GM10266 (cell line): Measurements from ENCODE around the gene SLC27A1.
A peak's percentile ranks its signal among the peaks of the same experiment; 100 is the strongest.

Source experiments
- DNase-seq: peaks from one replicate; pipeline ENCODE4 v3.0.0; 2012; ENCODE audit errors: extremely low spot score
- TF ChIP-seq, protein P1 (sequence below): IDR thresholded peaks from 2 replicates; pipeline ENCODE4 v1.5.1; 2012; ENCODE audit warnings: mild to moderate bottlenecking, low read depth; ENCODE audit not compliant: control insufficient read depth, insufficient read depth; ENCODE audit errors: missing control alignments

SLC27A1 gene

DNA sequence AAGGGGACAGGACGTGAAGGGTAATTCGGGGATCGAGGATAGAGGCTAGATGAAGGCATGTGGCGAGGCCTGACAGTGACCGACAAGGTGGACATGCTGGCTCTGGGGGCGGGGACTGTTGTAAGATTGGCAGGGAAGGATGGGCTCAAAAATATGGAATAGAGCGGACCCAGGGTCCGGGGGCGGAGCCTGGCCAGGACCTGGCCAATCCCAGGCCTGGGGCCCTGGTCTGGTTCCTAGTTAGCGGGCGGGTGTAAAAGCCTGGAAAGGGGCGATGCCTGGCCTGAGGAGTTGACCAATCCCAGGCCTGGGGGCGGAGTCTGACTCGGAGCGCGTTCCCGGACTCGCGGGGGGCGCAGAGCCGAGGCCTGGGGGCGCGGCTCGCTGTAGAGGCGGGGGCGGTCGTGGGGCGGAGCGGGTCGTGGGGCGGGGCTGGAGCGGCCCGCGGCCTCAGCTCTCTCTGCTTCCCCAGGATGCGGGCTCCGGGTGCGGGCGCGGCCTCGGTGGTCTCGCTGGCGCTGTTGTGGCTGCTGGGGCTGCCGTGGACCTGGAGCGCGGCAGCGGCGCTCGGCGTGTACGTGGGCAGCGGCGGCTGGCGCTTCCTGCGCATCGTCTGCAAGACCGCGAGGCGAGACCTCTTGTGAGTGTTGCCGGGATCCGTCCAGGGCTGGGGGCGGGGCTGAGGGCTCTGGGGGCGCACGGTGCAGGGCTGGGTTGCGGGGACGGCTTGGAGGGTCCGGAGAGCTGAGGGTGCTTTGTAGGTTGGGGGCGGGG, at the start of gene SLC27A1:
SLC27A1 (plus strand) TSS at position 457 of the 774 bp plus-strand sequence; CDS start at position 474, 17 bp downstream.
- DNase-seq: peak; percentile 94
- TF ChIP-seq, protein P1, sequence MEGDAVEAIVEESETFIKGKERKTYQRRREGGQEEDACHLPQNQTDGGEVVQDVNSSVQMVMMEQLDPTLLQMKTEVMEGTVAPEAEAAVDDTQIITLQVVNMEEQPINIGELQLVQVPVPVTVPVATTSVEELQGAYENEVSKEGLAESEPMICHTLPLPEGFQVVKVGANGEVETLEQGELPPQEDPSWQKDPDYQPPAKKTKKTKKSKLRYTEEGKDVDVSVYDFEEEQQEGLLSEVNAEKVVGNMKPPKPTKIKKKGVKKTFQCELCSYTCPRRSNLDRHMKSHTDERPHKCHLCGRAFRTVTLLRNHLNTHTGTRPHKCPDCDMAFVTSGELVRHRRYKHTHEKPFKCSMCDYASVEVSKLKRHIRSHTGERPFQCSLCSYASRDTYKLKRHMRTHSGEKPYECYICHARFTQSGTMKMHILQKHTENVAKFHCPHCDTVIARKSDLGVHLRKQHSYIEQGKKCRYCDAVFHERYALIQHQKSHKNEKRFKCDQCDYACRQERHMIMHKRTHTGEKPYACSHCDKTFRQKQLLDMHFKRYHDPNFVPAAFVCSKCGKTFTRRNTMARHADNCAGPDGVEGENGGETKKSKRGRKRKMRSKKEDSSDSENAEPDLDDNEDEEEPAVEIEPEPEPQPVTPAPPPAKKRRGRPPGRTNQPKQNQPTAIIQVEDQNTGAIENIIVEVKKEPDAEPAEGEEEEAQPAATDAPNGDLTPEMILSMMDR: no peak

- no peak for DNase-seq
- TF ChIP-seq, protein P1: no peak
Measured at GRCh38 chr19:17421942-17422341, 48.4 kb upstream of the SLC27A1 start.

DNA sequence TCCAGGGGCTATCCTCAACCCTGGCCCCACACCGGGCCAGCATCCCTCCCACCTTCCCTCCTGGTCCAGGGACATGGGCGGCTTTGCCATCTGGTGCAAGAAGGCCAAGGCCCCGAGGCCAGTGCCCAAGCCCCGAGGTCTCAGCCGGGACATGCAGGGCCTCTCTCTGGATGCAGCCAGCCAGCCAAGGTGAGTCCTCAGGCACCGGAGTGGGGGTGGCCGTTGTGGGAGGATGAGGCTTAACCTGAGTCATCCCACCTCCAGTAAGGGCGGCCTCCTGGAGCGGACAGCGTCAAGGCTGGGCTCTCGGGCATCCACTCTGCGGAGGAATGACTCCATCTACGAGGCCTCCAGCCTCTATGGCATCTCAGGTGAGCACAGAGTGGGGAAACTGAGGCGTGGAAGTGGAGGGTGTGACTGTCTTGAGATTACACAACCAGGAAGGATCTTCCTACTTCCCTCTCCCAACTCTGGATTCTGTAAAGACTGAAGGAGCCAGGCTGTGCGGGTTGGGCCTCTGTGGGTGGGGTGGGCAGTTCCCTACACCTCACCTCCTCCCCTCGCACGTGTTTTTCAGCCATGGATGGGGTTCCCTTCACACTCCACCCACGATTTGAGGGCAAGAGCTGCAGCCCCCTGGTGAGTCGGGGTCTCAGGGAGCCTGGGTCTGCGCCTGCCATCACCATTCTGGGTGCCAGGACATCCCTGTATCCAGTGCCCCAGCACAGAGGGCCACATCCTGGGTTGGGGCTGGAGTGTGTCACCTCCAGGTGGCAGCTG, 46.7 kb upstream of the SLC27A1 start:
- TF ChIP-seq, protein P1: no peak
- DNase-seq: no peak

- TF ChIP-seq, protein P1: peak; percentile 63
- peak; percentile 65 for DNase-seq
Measured at GRCh38 chr19:17424743-17425365, 45.5 kb upstream of the SLC27A1 start.

DNA sequence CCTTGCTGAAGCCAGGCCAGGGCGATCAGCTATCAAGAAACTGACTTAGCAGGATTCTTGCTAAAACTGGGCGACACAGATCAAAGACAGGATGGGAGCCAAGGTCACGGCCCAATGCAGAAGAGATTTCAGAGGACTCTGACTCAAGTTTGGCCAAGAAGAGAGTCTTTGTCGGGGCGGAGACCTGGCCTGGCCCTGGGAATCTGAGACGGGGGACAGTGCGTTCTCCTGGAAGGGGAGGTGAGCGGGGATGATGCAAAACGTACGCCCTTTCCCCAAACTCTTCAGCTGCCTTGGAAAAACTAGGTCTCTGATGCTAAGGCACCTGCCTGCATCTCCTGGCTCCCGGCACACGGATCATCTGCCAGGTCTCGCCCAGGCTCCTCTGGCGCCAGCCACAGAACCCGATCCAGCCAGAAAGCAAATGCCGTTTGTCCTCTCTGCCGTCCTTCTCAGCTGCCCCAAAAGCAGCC, 40.6 kb upstream of the SLC27A1 start:
- DNase-seq: no peak
- TF ChIP-seq, protein P1: no peak

DNA sequence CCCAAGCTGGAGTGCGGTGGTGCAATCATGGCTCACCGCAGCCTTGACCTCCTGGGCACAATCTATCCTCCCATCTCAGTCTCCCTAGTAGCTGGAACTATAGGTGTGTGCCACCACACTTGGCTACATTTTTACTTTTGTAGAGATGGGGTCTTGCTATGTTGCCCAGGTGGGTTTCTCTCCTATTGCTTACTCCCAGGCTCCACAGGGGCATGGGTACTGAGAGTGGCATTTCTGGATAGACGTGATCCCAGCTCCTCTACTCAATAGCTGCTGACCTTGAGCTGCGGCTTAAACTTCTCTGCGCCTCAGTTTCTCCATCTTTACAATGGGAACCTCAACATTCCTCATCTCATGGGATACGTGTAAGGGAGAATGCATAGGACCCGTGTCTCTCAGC, 38.9 kb upstream of the SLC27A1 start:
- TF ChIP-seq, protein P1: no peak
- DNase-seq: no peak
